PFSK-1 (cell line): ENCODE data around the gene TMEM9.
A peak's percentile ranks its signal among the peaks of the same experiment; 100 is the strongest.

Experiments used
- POLR2AphosphoS5 ChIP-seq: IDR thresholded peaks from 2 replicates; pipeline ENCODE4 v1.6.1; 2012; ENCODE audit warnings: low read depth, mild to moderate bottlenecking, control low read depth, low read length, moderate library complexity
- REST ChIP-seq, 2 experiments: IDR thresholded peaks; 2 replicates each; pipeline versions ENCODE4 v1.6.1 to v1.8.0; 2011 to 2012; ENCODE audit warnings: low read depth in 2 of 2, low read length in 2 of 2, control low read depth in 1 of 2, inconsistent platforms in 1 of 2, mild to moderate bottlenecking in 1 of 2, moderate library complexity in 1 of 2; ENCODE audit not compliant: insufficient read depth in 1 of 2
- SIN3A ChIP-seq: IDR thresholded peaks from 2 replicates; pipeline ENCODE4 v1.6.1; 2012; ENCODE audit warnings: mild to moderate bottlenecking, low read length, moderate library complexity, borderline replicate concordance; ENCODE audit not compliant: insufficient read depth
- TAF1 ChIP-seq: IDR thresholded peaks from 2 replicates; pipeline ENCODE4 v1.6.1; 2012; ENCODE audit warnings: low read length, control low read depth, borderline replicate concordance; ENCODE audit not compliant: insufficient read depth

- TF ChIP-seq SIN3A: no peak
- peak; percentile 36; the same call in 1 of the 2 replicates for TF ChIP-seq POLR2AphosphoS5
- TF ChIP-seq REST (IDR thresholded peaks at IDR 0.05; ENCODE audit: insufficient read depth in 1 of 2, low read depth in 2 of 2, low read length in 2 of 2): no peak
- TF ChIP-seq TAF1: no peak
These were observed at the start of gene TMEM9 for GRCh38 chr1:201154389-201155165.
